ENCODE data around the gene SLC7A9.
"Not testable (repeated sequence)": the region's sequence is repeated elsewhere in the genome, so short reads cannot be mapped to it uniquely, and the experiment has no call there.

The SLC7A9 gene

GRCh38 chr19:32870981-32871451, 1.4 kb upstream of the SLC7A9 start:
- Mint-ChIP-seq H3K9me3 (no peaks in the 10 kb centered on the region), H3K27me3 (ENCODE audit: low read depth) (peaks cover 6% of the 10 kb centered on the region), H3K36me3 (ENCODE audit: low read depth) (no peaks in the 10 kb centered on the region), H3K4me3 (no peak overlapping the region), H3K27ac (no peak overlapping the region), H3K4me1 (peaks cover 6% of the 10 kb centered on the region)
- no peak for TF ChIP-seq CTCF (IDR thresholded peaks at IDR 0.05; ENCODE audit: unreplicated experiment in 3 of 3)

GRCh38 chr19:32869966-32870573, 503 bp upstream of the SLC7A9 start:
- Mint-ChIP-seq H3K4me3 (no peak overlapping the region), H3K27ac (peak overlapping the region in 1 of 3 experiments; percentile 94), H3K27me3 (ENCODE audit: low read depth) (peaks cover 6% of the 10 kb centered on the region), H3K9me3 (no peaks in the 10 kb centered on the region), H3K36me3 (ENCODE audit: low read depth) (no peaks in the 10 kb centered on the region), H3K4me1 (peaks cover 6% of the 10 kb centered on the region)
- TF ChIP-seq CTCF (IDR thresholded peaks at IDR 0.05; ENCODE audit: unreplicated experiment in 3 of 3), result no peak

GRCh38 chr19:32868206-32868950, 1.2 kb downstream of the SLC7A9 start:
- TF ChIP-seq CTCF (IDR thresholded peaks at IDR 0.05; ENCODE audit: unreplicated experiment in 3 of 3), result no peak
- Mint-ChIP-seq H3K27ac (peak overlapping the region; percentile 50 to 91 (median 82)), H3K4me3 (peak overlapping the region in 1 of 3 experiments; percentile 42), H3K9me3 (no peaks in the 10 kb centered on the region), H3K27me3 (ENCODE audit: low read depth) (peaks cover 6% of the 10 kb centered on the region), H3K36me3 (ENCODE audit: low read depth) (no peaks in the 10 kb centered on the region), H3K4me1 (peaks cover 6% of the 10 kb centered on the region)

- H3K27me3 Mint-ChIP-seq (ENCODE audit: low read depth); H3K4me1 Mint-ChIP-seq: not testable (repeated sequence)
Measured at GRCh38 chr19:32867436-32867835, 2.1 kb downstream of the SLC7A9 start.

GRCh38 chr19:32866564-32867265, 2.9 kb downstream of the SLC7A9 start:
- H3K27ac Mint-ChIP-seq, result peak overlapping the region in 1 of 3 experiments; percentile 17
- H3K4me3 Mint-ChIP-seq, result peak overlapping the region in 1 of 3 experiments; percentile 11
- peaks cover 6% of the 10 kb centered on the region for H3K4me1 Mint-ChIP-seq
- no peak for TF ChIP-seq CTCF (IDR thresholded peaks at IDR 0.05; ENCODE audit: unreplicated experiment in 3 of 3)
- H3K27me3 Mint-ChIP-seq (ENCODE audit: low read depth), result peaks cover 6% of the 10 kb centered on the region
- no peaks in the 10 kb centered on the region for H3K9me3 Mint-ChIP-seq
- no peaks in the 10 kb centered on the region for H3K36me3 Mint-ChIP-seq (ENCODE audit: low read depth)

More at GRCh38 chr19:32867436-32867835, 2.1 kb downstream of the SLC7A9 start:
- not testable (repeated sequence) for H3K9me3 Mint-ChIP-seq; H3K27ac Mint-ChIP-seq; H3K36me3 Mint-ChIP-seq (ENCODE audit: low read depth); H3K4me3 Mint-ChIP-seq

- peaks cover 6% of the 10 kb centered on the region for H3K27me3 Mint-ChIP-seq (ENCODE audit: low read depth)
- H3K27ac Mint-ChIP-seq, result no peak overlapping the region
- peaks cover 6% of the 10 kb centered on the region for H3K4me1 Mint-ChIP-seq
- H3K36me3 Mint-ChIP-seq (ENCODE audit: low read depth), result no peaks in the 10 kb centered on the region
- H3K9me3 Mint-ChIP-seq, result no peaks in the 10 kb centered on the region
- no peak for TF ChIP-seq CTCF (IDR thresholded peaks at IDR 0.05; ENCODE audit: unreplicated experiment in 3 of 3)
- H3K4me3 Mint-ChIP-seq, result no peak overlapping the region
Measured at GRCh38 chr19:32866061-32866460, 3.5 kb downstream of the SLC7A9 start.

Data from nephron (organoid).